Measurements from ENCODE around the gene UHRF2. TPM values are rescaled to one million over a fixed set of nuclear protein-coding genes. Genes with fewer than 3 reads are reported as not detected.

The UHRF2 gene
- total and polyA plus RNA-seq, 2 of the 13 experiments (the other 11 are each of a cell fraction or from before 2014, with no cell fraction given) = 42.1 to 44.2 TPM

GRCh38 chr9:6412487-6413364 lies at the start of gene UHRF2 (continued):
- TF ChIP-seq ARID4A (CRISPR knock-in tag; IDR thresholded peaks at IDR 0.05; ENCODE audit: borderline replicate concordance) (peak; percentile 70), ZNF598 (CRISPR knock-in tag; IDR thresholded peaks at IDR 0.05; ENCODE audit: borderline replicate concordance) (no peak), ZNF746 (CRISPR knock-in tag; IDR thresholded peaks at IDR 0.05) (no peak; the same call in 1 of the 2 replicates), PAXIP1 (CRISPR knock-in tag; conservative IDR thresholded peaks at IDR 0.05) (peak; percentile 47), RBAK (CRISPR knock-in tag; IDR thresholded peaks at IDR 0.05) (no peak), KAT8 (CRISPR knock-in tag; IDR thresholded peaks at IDR 0.05) (peak; percentile 91), SUZ12 (IDR thresholded peaks at IDR 0.05; ENCODE audit: low read depth, low read length) (no peak), PCBP2 (optimal IDR thresholded peaks at IDR 0.05; ENCODE audit: low read depth, low read length, poor library complexity, severe bottlenecking) (no peak), MEF2D (CRISPR knock-in tag; IDR thresholded peaks at IDR 0.05) (no peak), KLF11 (CRISPR knock-in tag; IDR thresholded peaks at IDR 0.05) (no peak), MYNN (CRISPR knock-in tag; IDR thresholded peaks at IDR 0.05; ENCODE audit: low read depth) (no peak), ZNF331 (CRISPR knock-in tag; IDR thresholded peaks at IDR 0.05) (no peak), MYC (CRISPR knock-in tag; IDR thresholded peaks at IDR 0.05; ENCODE audit: borderline replicate concordance) (peak; percentile 90), ZNF441 (CRISPR knock-in tag; IDR thresholded peaks at IDR 0.05; ENCODE audit: borderline replicate concordance) (no peak), SCMH1 (CRISPR knock-in tag; IDR thresholded peaks at IDR 0.05; ENCODE audit: borderline replicate concordance) (no peak), NFRKB (IDR thresholded peaks at IDR 0.05) (no peak), ZNF839 (CRISPR knock-in tag; IDR thresholded peaks at IDR 0.05; ENCODE audit: borderline replicate concordance) (no peak), ZNF749 (CRISPR knock-in tag; IDR thresholded peaks at IDR 0.05; ENCODE audit: borderline replicate concordance) (no peak), ARNTL (CRISPR knock-in tag; IDR thresholded peaks at IDR 0.05) (peak; percentile 64; the same call in 1 of the 2 replicates), ZNF33A (CRISPR knock-in tag; IDR thresholded peaks at IDR 0.05; ENCODE audit: borderline replicate concordance) (no peak), SATB2 (CRISPR knock-in tag; IDR thresholded peaks at IDR 0.05) (no peak), LBX2 (CRISPR knock-in tag; IDR thresholded peaks at IDR 0.05; ENCODE audit: borderline replicate concordance) (no peak), ZNF367 (CRISPR knock-in tag; IDR thresholded peaks at IDR 0.05; ENCODE audit: borderline replicate concordance) (no peak)
